DMS79 treated with DMSO at 0.1 percent for 48 hours (cell line): Measurements from ENCODE around the gene PTPRB.

ENCODE experiments used
- DNase-seq: peaks from one replicate; lab custom pipeline; 2025; lab: John Stamatoyannopoulos, UW

Gene PTPRB

GRCh38 chr12:70643939-70644338 lies 6.7 kb upstream of the PTPRB start:
- DNase-seq, result no peak

- no peak for DNase-seq
Observed at GRCh38 chr12:70641691-70642090, 4.5 kb upstream of the PTPRB start.

GRCh38 chr12:70640901-70641300 lies 3.7 kb upstream of the PTPRB start:
- no peak for DNase-seq

- no peak for DNase-seq
Observed at GRCh38 chr12:70639535-70639934, 2.3 kb upstream of the PTPRB start.

- DNase-seq, result no peak
Observed at GRCh38 chr12:70638639-70639360, 1.6 kb upstream of the PTPRB start.

GRCh38 chr12:70635755-70636154 lies 1.5 kb downstream of the PTPRB start:
- no peak for DNase-seq

GRCh38 chr12:70628701-70629480 lies 8.3 kb downstream of the PTPRB start:
- DNase-seq, result no peak

GRCh38 chr12:70627677-70628076 lies 9.6 kb downstream of the PTPRB start:
- DNase-seq, result no peak

- no peak for DNase-seq
Observed at GRCh38 chr12:70626180-70626579, 11.0 kb downstream of the PTPRB start.

GRCh38 chr12:70619471-70620152 lies 17.6 kb downstream of the PTPRB start:
- no peak for DNase-seq

GRCh38 chr12:70618371-70618770 lies 18.9 kb downstream of the PTPRB start:
- DNase-seq, result no peak

- DNase-seq, result no peak
Observed at GRCh38 chr12:70617450-70617849, 19.8 kb downstream of the PTPRB start.

GRCh38 chr12:70615174-70615866 lies 21.9 kb downstream of the PTPRB start:
- no peak for DNase-seq

GRCh38 chr12:70609739-70610491 lies 27.3 kb downstream of the PTPRB start:
- DNase-seq, result no peak

GRCh38 chr12:70609203-70609602 lies 28.0 kb downstream of the PTPRB start:
- DNase-seq, result no peak

- no peak for DNase-seq
Observed at GRCh38 chr12:70608184-70608583, 29.0 kb downstream of the PTPRB start.

GRCh38 chr12:70607107-70607506 lies 30.1 kb downstream of the PTPRB start:
- no peak for DNase-seq

GRCh38 chr12:70605976-70606375 lies 31.3 kb downstream of the PTPRB start:
- no peak for DNase-seq

GRCh38 chr12:70604662-70605061 lies 32.6 kb downstream of the PTPRB start:
- DNase-seq, result no peak

GRCh38 chr12:70603044-70603443 lies 34.2 kb downstream of the PTPRB start:
- DNase-seq, result no peak

GRCh38 chr12:70598467-70599193 lies 38.6 kb downstream of the PTPRB start:
- DNase-seq, result no peak
